ELF-1 (cell line): ENCODE data around the gene TESK2.

Experiments used
- DNase-seq: peaks from one replicate; pipeline ENCODE4 v3.0.0-alpha.2; 2016; ENCODE audit warnings: low read depth, low spot score

The TESK2 gene

DNA sequence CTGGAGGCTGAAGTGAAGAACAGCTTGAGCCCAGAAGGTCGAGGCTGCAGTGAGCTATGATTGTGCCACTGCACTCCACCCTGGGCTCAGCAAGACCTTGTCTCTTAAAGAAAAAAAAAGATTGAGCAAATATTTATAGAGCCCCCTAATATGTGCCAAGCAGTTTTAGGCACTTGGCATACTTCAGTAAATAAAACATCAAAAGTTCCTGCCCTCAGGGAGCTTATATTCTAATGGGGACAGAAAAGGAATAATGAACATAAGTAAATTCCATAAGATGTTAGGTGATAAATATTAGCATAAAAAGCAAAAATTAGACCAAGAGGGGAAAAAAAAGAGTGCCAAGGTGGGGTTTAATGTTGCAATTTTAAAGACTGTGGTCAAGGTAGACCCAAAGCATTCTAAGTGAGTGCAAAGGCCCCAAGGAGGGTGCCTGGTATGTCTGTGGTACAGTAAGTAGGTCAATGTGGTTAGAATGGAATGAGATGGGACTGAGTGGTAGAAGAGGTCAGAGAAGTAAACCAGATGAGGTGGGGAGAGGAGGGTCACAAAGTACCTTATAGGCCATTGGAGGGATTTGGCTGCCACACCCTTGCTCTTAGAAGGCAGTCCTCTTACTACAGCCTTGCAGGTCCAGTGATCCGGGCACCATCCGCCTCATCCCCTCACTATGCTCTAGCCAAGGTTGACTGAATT, 153.2 kb downstream of the TESK2 start:
- no peak for DNase-seq

DNA sequence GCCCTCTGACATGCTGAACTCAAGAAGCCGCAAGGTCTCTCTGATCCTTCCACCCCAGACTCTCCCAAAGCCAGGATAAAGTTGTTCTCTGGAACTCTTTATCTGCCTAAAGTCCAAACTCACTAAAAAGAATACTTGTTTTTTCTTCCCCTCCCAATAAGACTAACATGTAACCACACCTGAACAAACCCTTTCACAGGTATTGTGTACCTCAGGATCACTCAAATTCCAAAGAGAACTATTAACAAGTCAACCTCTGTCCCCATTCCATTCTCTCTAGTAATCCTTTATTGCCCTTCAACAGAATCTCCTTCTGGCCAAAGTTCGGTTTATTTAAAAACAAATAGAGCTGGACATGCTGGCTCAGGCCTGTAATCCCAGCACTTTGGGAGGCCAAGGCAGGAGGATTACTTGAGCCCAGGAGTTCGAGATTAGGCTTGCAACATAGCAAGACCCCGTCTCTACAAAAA, 155.1 kb downstream of the TESK2 start:
- DNase-seq = peak; percentile 44

DNA sequence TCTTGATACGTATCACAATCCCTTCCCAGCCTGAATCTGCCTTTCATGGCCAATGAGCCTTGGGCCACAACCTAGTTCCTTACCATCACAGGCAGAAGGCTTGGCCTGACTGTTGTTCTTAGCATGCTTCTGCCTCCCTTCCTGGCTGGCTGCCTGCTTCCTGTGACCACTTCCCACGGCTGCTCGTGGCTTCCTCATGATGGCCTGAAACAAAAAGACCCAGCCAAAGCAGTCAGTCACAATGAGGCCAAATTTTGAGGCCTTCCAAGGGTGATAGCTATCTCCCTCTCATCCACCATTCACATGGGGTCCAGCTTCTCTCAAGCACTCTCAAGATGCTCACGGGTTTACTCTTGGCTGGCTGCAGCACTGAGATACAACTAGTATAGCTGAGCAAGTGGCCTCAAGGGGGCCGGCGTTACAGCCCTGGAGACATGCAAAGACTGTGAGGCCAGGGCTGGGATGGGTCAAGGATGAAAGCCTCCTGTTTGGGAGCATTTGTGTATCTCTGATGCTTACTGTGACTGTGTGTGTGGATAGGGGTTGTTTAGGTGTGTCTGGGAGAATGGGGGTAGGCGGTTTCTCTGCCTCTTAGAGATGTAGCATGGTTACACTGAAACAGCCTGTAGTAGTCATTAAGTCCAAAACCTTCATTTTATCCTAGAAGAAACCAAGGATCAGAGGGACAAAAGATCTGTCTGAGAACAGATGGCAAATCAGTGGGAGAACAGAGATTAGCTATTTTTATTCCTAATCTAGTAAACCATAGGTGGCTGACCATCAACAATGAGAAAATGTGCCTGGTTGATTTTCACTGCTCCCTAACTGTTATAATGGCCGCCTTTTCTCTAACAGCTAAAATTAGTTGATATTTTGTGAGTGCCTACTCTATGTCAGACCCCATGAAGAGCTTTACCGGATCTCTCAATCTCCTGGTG, 156.4 kb downstream of the TESK2 start:
- peak; percentile 62 for DNase-seq

DNA sequence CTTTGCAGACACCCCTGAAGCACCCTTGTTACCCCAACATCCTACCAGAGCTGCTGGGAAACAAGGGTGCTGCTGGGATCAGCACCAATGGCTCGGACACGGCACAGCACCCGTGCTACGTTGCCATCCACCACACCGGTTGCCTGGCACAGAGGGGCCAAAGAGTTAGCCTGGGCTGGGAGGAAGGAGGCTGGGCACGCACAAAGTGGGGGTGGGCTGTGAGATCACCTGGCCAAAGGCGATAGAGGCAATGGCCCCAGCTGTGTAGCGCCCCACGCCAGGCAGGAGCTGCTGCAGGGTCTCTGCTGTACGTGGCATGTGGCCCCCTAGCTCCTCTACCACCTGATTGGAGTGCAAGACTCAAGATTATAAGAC, 158.6 kb downstream of the TESK2 start:
- DNase-seq = no peak

DNA sequence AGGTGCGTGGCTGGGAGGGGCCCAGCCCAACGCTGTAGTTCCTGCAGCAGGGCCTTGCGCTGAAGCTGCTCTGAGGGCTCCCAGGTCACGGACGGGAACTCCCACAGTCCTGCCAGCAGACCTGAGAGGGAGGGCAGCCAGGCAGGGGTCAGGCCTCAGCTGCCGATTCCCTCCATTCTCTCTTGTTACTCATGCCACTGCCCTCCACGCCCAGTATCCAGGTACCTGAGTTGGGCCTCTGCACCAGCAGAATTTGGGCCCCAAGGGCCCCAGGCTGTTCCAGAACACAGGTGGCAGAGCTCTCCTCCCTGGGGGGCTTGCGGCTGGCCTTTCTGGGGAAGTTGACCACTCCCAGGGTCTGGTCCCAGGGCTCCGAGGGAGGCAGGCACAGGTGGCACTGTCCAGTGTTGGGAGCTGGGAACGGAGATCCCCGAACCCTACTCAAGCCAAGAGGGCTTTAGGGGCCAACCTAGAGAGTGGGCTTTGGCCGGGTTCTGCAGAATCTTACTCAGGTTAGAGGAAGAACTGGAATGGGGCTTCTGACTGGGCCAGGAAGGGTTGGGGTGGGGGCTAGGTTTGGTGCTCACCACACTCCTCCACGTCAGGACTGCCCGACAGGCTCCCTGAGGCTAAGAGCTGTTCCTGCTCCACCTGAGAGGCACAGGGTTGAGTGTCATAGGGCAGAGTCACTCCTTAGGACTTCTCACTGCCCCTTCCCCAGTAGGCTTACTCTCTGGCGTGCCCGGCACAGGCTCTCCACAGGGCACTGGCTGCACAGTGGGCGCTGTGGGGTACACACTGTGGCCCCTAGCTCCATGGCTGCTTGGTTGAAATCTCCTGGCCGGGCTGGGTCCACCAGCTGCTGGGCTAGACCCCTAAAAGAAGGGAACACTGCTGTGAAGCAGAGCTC, 159.3 kb downstream of the TESK2 start:
- no peak for DNase-seq

DNA sequence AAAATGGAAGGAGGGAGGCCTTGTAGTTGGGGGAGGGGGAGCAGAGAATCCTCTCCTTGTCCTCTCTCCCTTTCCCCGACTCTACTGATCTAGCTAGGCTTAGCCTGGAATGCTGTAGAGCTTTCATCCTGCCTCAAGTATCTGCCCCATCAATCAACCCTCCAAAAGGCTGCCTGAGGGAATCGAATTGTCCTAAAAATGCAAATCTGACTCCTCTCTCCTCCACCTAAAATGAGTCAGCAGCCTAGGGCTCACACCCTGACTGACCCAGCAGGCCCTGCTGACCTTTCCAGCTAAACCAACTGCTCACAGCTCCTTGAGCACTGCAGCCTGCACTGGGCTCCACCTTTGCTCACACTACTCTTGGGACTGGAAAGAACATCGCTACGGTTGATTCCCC, 161.5 kb downstream of the TESK2 start:
- peak; percentile 99 for DNase-seq

DNA sequence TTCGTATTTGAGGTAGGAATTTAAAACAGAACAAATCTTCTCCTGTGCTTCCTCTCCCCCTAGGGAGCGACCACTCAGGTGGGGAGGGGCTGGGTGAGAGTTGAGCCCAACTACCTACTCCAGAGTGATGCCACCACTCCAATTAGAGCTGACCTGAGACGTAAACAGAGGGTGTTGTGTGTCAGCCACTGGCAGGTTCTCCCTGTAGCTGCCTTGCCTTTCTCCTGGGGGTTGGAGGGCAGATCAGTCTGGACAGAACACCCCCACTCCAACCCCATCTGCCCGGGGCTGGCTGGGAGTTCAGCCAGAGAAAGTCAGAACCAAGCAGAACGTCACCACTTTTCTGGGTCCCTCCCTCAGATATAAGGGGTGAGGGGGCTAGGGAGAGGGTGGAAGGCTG, 162.3 kb downstream of the TESK2 start:
- peak; percentile 91 for DNase-seq

DNA sequence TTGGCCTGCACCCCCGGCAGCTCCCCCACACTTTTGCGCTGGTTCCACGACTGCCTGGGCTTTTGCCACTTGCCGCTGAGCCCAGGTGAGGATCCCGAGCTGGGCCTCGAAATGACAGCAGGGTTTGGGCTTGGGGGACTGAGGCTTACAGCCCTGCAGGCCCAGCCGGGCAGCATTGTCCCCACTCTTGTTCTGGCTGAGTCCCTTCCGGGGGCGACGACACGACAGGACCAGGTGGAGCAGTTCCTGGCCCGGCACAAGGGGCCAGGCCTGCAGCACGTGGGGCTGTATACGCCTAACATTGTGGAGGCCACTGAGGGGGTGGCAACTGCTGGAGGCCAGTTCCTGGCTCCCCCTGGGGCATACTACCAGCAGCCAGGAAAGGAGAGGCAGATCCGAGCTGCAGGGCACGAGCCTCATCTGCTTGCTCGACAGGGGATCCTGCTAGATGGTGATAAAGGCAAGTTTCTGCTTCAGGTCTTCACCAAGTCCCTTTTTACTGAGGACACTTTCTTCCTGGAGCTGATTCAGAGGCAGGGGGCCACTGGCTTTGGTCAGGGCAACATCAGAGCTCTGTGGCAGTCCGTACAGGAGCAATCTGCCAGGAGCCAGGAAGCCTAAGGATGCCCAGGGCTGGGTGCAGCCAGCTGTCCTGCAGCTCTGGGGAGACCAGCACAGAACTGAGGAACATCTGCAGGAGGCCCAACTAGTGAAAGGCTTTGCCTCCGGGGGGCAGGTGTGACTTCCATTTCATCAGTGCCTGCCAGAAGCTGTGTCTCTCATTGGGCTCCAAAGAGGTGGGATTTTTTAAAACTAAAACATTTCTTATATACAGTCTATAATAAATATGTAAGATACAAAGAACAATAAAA, 163.1 kb downstream of the TESK2 start:
- DNase-seq = peak; percentile 71

DNA sequence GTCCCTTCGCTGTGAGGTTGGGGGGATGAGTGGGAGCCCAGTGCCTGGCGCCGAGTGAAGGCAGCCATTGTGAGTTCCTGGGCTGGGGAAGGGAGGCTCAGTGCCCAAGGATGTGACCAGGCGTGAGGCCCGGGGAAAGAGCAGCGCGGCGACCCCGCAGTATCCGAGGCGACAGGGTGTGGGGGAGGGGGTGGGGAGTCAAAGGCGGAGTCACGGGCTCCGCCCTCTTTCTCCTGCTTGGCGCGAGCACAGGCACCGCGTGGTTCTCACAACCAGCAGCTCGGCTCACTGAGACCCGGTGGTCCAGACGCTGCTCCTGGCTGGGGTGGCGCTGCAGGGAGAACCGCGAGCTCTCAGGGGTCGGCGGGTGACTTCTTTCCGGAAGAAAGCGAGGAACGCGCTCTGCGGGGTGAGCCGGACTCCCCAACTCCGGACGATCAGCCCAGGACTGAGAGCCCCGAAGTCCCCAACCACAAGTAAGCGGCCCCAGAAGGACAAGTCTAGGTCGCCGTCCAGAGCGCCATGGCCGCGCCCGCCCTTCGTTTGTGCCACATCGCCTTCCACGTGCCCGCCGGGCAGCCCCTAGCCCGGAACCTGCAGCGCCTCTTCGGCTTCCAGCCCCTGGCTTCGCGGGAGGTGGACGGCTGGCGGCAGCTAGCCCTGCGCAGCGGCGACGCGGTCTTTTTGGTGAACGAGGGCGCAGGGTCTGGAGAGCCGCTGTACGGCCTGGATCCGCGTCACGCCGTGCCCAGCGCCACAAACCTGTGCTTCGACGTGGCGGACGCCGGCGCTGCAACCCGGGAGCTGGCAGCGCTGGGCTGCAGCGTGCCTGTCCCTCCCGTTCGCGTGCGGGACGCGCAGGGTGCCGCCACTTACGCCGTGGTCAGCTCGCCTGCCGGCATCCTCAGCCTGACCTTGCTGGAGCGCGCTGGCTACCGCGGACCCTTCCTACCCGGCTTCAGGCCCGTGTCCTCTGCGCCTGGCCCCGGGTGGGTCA, 164.0 kb downstream of the TESK2 start, which contains the start of gene HPDL:
TSS of gene HPDL (plus strand) at position 269 of the 997 bp plus-strand sequence. CDS start at position 523, 254 bp downstream.
- DNase-seq = peak; percentile 95

DNA sequence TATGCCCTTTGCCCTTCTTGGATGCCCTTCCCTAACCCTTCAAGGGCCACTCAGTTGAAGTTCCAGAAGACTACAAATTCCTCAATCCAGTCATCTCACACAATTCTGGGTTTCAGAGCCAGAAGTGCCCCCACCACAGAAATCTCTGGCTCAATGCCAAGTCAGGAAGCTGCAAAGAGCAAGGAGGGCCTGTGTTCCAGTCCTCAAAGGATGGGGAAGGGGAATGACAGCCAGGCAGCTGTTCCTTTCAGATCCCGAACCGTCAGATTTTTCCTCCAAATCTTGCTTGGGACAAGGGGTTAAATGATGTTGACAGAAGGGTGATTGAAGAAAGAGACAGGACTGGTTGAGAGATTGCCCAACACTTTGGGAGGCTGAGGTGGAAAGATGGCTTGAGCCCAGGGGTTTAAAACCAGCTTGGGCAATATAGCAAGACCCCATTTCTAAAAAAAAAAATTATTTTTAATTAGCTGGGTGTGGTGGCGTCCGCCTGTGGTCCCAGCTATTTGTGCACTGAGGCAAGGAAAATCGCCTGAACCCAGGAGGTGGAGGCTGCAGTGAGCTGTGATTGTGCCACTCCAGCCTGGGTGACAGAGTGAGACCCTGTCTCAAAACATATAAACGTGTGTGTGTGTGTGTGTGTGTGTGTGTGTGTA, 165.0 kb downstream of the TESK2 start:
- no peak for DNase-seq

DNA sequence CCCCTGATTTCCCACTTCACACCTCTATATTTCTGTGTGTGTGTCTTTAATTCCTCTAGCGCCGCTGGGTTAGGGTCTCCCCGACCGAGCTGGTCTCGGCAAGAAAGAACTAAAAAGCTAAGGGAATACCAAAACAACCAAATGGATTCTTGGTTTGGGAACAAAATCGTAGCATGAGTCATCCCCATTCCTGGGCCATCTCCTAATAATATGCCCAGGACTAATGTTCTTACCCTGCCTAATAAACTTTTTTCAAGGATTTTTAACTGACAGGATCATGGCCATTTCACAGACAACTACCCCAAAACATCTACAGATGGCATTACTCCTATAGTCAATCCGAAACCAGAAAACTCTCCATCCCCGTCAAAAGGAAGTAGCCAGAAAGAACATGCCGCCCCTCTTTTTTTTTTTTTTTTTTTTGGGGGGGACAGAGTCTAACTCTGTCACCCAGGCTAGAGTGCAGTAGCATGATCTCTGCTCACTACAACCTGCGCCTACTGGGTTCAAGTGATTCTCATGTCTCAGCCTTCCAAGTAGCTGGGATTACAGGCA, 168.4 kb downstream of the TESK2 start:
- DNase-seq = no peak

DNA sequence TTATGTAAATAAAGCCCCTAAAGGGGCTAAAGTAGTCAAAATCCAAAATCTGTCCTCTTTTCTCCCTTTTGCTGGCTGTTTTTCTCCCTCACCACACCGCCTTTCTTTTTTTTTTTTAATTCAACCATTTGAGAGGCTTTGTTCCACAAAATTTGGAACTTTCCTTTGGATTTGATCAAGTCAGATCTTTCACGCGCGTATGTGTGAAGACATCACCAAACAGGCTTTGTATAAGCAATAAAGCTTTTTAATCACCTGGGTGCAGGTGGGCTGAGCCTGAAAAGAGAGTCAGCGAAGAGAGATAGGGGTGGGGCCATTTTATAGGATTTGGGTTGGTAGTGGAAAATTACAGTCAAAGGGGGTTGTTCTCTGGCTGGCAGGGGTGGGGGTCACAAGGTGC, 169.5 kb downstream of the TESK2 start:
- no peak for DNase-seq

DNA sequence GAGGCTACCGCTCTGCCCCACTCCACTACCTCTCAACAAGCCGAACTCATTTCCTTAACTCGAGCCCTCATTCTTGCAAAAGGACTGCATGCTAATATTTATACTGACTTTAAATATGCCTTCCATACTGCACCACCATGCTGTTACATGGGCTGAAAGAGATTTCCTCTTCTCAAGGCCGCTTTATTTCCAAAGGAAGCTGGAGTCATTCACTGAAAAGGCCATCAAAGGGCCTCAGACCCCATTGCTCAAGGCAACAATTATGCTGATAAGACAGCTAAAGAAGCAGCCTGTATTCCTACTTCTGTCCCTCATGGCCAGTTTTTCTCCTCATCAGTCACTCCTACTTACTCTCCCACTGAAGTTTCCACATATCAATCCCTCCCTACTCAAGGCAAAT, 171.2 kb downstream of the TESK2 start:
- peak; percentile 57 for DNase-seq

DNA sequence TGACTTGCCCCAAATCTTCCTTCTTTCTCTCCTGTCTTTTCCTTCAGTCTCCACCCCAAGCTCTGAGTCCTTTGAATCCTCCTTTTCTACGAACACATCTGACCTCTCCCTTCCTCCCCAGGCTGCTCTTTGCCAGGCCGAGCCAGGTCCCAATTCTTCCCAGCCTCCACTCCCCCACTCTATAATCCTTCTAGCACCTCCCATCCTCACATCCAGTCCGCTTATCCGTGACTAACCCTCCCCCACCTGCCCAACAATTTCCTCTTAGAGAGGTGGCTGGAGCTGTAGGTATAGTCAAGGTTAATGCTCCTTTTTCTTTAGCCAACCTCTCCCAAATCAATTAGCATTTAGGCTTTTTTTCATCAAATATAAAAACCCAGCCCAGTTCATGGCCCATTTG, 173.8 kb downstream of the TESK2 start:
- peak; percentile 54 for DNase-seq

DNA sequence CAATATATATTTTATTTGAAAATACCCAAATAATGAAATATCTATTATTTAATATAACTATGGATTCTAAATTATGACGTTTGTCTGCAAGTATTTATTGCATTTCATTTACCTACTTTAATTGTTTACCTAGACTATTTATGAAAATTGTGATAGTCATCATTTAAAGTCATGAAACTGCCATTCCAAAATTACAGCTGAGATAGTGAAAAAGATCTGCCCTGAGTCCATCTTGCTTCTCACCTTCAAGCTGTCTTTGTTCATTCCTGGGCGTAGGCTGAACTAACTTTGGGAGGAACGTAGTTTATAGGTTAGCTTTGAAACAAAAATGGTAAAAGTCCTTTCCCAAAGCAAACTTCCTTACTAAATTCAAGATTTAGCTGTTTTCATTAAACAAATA, 176.7 kb downstream of the TESK2 start:
- no peak for DNase-seq

DNA sequence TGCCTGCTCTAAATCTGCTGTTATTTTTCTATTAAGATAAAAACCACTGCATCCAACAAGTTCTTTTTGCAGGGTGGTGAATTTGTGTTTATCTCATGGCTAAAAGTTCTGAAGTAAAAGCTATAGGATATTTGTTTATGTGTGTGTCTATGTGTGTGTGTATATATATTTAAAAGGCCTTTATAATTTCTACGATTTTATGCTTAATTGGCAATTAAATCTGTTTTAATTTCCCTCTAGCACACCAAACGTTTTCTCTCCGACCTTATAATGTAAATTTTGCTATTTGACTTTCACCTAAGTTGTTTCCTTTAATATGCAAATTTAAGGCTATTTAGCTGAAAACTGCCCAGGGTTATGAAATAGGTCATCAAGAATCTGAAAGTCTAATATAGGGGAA, 184.1 kb downstream of the TESK2 start:
- no peak for DNase-seq

DNA sequence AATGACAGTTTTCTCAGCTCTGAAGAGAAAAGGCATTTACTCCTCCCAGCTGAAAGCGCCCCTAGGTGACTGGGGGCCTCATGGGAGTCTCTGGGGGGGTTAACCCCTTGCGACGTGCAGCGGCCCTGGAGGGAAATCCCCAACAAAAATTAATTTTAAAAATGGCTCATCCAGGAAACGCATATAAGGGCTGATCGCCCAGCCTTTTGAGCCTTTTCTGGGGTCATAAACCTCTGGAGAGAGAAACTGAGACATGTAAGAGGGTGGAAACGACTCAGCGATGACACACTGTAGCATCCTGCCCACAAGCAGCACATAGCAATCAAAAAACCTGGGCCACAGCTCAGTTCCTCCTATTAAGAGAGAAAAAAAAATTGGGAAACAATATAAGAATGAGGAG, 184.6 kb downstream of the TESK2 start:
- no peak for DNase-seq

DNA sequence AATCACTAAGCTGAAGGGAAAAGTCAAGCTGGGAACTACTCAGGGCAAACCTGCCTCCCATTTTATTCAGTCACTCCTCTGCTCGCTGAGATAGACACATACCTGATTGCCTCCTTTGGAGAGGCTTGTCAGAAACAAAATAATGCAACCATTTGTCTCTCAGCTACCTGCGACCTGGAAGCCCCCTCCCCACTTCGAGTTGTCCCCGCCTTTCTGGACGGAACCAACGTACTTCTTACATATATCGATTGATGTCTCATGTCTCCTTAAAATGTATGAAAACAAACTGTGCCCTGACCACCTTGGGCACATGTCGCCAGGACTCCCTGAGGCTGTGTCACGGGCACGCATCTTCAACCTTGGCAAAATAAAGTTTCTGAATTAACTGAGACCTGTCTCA, 185.7 kb downstream of the TESK2 start:
- no peak for DNase-seq
